Dendritic cell treated with granulocyte-macrophage colony-stimulating factor and Interleukin-4, amounts not matched to agents 40 ng/mL and 50 ng/mL, for 4 days (primary cell): ENCODE measurements around the gene BUB3.

Source experiments
- H3K27ac Mint-ChIP-seq: one replicate; pipeline ENCODE4 v1.8.0; 2022; ENCODE audit warnings: mild to moderate bottlenecking, mixed read lengths
- H3K27me3 Mint-ChIP-seq: one replicate; pipeline ENCODE4 v1.8.0; 2022; ENCODE audit warnings: mild to moderate bottlenecking, mixed read lengths
- H3K36me3 Mint-ChIP-seq: one replicate; pipeline ENCODE4 v1.8.0; 2022; ENCODE audit warnings: low read depth, mixed read lengths
- H3K4me1 Mint-ChIP-seq: one replicate; pipeline ENCODE4 v1.8.0; 2022; ENCODE audit warnings: low read depth, mixed read lengths
- H3K4me3 Mint-ChIP-seq: one replicate; pipeline ENCODE4 v1.8.0; 2022; ENCODE audit warnings: mild to moderate bottlenecking, moderate library complexity, mixed read lengths
- H3K9me3 Mint-ChIP-seq: one replicate; pipeline ENCODE4 v1.8.0; 2022; ENCODE audit warnings: mixed read lengths
- intact Hi-C: fragments of 100-400 bp; cut with micrococcal nuclease; formaldehyde crosslinking; loops from one replicate; pipeline ENCODE4 v1.15.0; 2022

The BUB3 gene

GRCh38 chr10:123154092-123154710, at the start of gene BUB3:
Gene BUB3 (plus strand): TSS chr10:123154402. CDS start chr10:123154918, 516 bp downstream.
- Mint-ChIP-seq H3K27me3 (peaks cover 41% of the 10 kb centered on the region), H3K27ac (peak within 1 kb of the TSS; percentile 95), H3K9me3 (no peaks in the 10 kb centered on the region), H3K4me1 (peaks cover 46% of the 10 kb centered on the region), H3K36me3 (peaks cover 47% of the 10 kb centered on the region), H3K4me3 (peak within 1 kb of the TSS; percentile 96)
- intact Hi-C loops, result loop anchor here (2.0 to 5.0 kb wide), 2 partner anchors 145 to 782 kb away; partner anchors contain the start of genes ACADSB, IKZF5 and PLEKHA1

- intact Hi-C loops, result no loop called here
- Mint-ChIP-seq H3K36me3 (no peaks in the 10 kb centered on the region), H3K27me3 (peaks cover 14% of the 10 kb centered on the region), H3K4me1 (no peaks in the 10 kb centered on the region), H3K4me3 (no peak overlapping the region), H3K27ac (no peak overlapping the region), H3K9me3 (no peaks in the 10 kb centered on the region)
Measured at GRCh38 chr10:123109466-123109865, 44.7 kb upstream of the BUB3 start.

- Mint-ChIP-seq H3K4me3 (no peak overlapping the region), H3K27ac (no peak overlapping the region), H3K4me1 (no peaks in the 10 kb centered on the region), H3K9me3 (no peaks in the 10 kb centered on the region), H3K27me3 (peaks cover 63% of the 10 kb centered on the region), H3K36me3 (no peaks in the 10 kb centered on the region)
- intact Hi-C loops, result no loop called here
Measured at GRCh38 chr10:123117644-123118417, 36.4 kb upstream of the BUB3 start.

DNA sequence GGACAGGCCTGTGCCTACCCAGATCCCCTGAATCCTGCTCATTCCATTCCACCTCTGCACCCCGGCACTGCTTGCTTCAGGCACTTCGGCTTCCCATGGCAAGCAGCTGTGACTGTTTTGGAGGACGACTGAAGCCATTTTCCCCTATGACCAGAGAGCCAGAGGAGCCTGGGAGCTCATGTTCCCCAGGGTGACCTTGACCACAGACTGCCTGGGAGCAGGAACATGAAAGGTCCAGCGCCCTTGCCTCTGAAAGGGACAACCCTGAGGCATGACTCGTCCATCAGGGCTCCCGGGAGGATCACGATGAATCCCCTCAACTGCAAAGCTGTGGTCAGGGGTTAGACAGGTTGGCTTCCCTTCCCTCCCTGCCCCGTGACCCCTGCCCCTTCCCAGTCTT, 35.1 kb upstream of the BUB3 start:
- H3K4me1 Mint-ChIP-seq, result no peaks in the 10 kb centered on the region
- no peak overlapping the region for H3K4me3 Mint-ChIP-seq
- intact Hi-C loops, result no loop called here
- H3K9me3 Mint-ChIP-seq, result no peaks in the 10 kb centered on the region
- H3K27ac Mint-ChIP-seq, result no peak overlapping the region
- no peaks in the 10 kb centered on the region for H3K36me3 Mint-ChIP-seq
- peaks cover 60% of the 10 kb centered on the region for H3K27me3 Mint-ChIP-seq

- H3K36me3 Mint-ChIP-seq, result no peaks in the 10 kb centered on the region
Measured at GRCh38 chr10:123126246-123126645, 28.0 kb upstream of the BUB3 start.

DNA sequence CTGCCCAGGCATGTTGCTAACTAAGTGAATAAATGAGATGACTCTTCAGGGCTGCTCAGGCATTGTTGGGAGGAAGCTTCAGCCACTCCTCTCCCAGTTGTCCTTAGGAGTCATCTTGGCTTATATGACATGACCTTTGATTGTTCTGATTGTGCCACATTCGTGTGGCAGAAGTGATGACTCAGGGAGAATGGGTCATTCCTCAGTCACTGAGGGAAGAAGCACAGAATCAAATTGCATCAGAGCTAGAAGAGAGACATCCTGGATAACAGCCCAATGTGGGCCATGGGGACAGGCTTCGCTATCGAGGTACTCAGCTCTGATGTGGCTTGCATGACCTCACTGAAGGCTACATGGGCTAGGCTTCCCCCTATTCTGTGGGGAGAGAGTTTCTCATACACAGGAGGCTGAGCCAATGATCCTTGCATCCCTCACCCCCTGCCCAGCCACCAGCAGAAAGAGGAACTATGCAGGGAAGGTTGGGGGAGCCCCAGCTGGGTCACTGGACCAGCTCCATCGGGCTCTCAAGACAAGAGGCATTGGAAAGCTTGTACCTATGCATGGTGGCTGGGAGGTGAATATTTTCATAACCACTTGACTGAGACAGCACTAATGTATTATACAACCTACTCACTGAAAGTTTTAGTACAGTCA, 24.5 kb upstream of the BUB3 start:
- Mint-ChIP-seq H3K36me3 (no peaks in the 10 kb centered on the region), H3K27me3 (peaks cover 87% of the 10 kb centered on the region), H3K4me1 (peaks cover 18% of the 10 kb centered on the region), H3K4me3 (no peak overlapping the region), H3K27ac (no peak overlapping the region), H3K9me3 (no peaks in the 10 kb centered on the region)
- intact Hi-C loops, result loop anchor here (5.0 kb wide), 1 partner anchor 82 kb away; no protein-coding TSS in a partner anchor

More at GRCh38 chr10:123126246-123126645, 28.0 kb upstream of the BUB3 start:
- Mint-ChIP-seq H3K9me3 (no peaks in the 10 kb centered on the region), H3K27me3 (peaks cover 65% of the 10 kb centered on the region), H3K4me3 (no peak overlapping the region), H3K4me1 (no peaks in the 10 kb centered on the region), H3K27ac (no peak overlapping the region)
- intact Hi-C loops, result no loop called here

DNA sequence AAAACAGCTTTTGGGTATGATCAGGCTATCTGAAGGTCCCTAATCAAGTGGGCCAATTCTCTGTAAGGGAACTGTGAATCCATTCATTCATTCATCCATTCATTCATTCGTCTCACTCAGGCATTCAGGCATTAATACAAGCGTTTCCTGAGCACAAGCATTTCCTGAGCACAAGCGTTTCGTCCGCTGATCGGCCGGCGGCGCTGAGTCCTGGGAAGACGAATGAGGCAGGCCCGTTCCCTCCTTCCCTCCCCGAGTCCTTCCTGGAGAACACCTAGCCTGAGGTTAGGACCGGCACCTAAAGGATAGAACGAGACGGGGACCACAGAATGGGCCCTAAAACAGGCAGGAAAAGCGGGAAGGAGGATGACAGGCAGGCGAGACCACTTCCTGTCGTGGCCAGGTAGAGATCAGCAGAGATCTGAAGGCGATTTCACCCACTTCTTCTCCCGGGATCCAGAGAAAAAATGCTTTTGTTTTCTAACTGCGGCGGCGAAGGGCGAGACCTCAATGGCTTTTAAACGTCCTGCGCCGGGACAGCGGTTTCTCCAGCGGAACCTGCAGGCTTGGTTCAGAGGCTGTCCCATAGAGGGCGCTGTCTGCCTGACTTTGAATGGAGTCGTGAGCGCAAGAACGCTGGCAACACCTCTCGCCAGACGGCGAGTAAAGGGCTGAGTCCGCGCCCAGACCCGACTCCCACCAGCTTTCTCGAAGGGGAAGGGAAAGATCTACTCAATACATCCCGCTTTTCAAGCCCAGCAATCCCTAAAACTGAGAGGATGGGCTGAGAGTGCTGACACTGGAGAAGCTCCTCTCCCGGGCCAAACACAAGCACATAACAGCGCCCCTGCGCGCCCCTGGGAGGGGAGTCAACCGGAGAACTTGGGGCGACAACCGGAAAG, 21.4 kb upstream of the BUB3 start:
- Mint-ChIP-seq H3K9me3 (no peaks in the 10 kb centered on the region), H3K4me1 (peaks cover 28% of the 10 kb centered on the region), H3K27ac (no peak overlapping the region), H3K36me3 (no peaks in the 10 kb centered on the region), H3K27me3 (peaks cover 90% of the 10 kb centered on the region), H3K4me3 (no peak overlapping the region)
- intact Hi-C loops, result loop anchor here (1.0 to 5.0 kb wide), 4 partner anchors 86 to 426 kb away; no protein-coding TSS in a partner anchor

- H3K4me3 Mint-ChIP-seq, result no peak overlapping the region
- H3K27me3 Mint-ChIP-seq, result peaks cover 92% of the 10 kb centered on the region
- peaks cover 28% of the 10 kb centered on the region for H3K4me1 Mint-ChIP-seq
- no peaks in the 10 kb centered on the region for H3K9me3 Mint-ChIP-seq
- H3K27ac Mint-ChIP-seq, result no peak overlapping the region
- intact Hi-C loops, result loop anchor here (1.0 to 5.0 kb wide), 4 partner anchors 86 to 426 kb away; no protein-coding TSS in a partner anchor
- H3K36me3 Mint-ChIP-seq, result no peaks in the 10 kb centered on the region
Measured at GRCh38 chr10:123133541-123134342, 20.5 kb upstream of the BUB3 start.

DNA sequence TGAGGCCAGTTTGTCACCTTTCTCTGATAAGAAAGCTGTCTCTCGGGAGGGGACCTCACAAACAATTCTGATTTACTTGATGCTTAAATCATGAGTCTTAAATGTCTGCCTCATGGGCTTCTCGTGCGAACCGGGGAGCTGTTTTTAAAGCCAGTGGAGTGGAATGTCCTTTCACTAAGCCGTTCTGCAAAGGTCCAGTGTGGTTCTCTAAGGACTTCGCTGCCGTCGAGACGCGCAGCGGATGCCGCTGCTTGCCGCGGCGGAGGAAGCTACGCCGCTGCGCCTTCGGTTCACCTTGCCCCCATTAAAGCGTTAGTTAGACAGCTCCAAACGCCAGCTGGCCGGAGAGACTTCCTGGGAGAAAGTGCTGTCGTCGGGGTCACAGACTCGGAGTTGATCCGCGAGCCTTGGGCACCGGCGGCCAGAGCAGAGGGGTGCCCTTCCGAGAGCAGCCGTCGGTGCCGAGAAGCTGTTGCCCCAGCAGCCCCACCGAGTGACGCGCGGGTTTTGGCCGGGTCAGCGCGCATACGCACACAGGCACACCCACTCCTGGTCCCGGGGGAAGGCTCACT, 19.8 kb upstream of the BUB3 start:
- Mint-ChIP-seq H3K27me3 (peaks cover 94% of the 10 kb centered on the region), H3K4me1 (peaks cover 32% of the 10 kb centered on the region), H3K4me3 (no peak overlapping the region), H3K27ac (no peak overlapping the region), H3K9me3 (no peaks in the 10 kb centered on the region), H3K36me3 (no peaks in the 10 kb centered on the region)
- intact Hi-C loops, result loop anchor here (5.0 kb wide), 1 partner anchor 87 kb away; no protein-coding TSS in a partner anchor

DNA sequence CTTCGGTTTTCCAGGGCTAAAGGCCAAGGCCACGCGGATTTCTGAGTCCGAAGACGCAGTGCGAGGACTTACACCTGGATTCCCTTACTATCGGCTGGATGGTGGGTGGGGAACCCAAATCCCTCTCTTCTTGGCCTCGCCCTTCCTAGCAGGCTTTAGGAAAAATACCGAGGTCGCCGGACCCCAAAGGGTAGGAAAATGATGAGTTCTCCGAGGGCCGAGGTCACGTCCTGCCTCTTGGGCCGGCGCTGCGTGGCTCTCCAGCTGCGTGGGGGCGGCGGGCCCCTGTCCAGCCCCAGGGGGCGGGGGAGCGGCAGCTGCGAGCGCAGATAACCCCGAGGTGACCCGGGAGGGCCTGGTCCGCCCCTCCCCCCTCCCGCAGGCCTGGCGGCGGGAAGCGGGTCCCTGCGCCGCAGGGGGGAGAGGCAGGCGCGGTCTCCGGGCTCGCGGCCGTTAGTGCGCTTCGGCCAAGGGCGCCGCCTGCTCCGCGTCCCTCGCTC, 19.2 kb upstream of the BUB3 start:
- peaks cover 37% of the 10 kb centered on the region for H3K4me1 Mint-ChIP-seq
- H3K4me3 Mint-ChIP-seq, result no peak overlapping the region
- no peak overlapping the region for H3K27ac Mint-ChIP-seq
- peaks cover 94% of the 10 kb centered on the region for H3K27me3 Mint-ChIP-seq
- H3K9me3 Mint-ChIP-seq, result no peaks in the 10 kb centered on the region
- intact Hi-C loops, result loop anchor here (5.0 kb wide), 1 partner anchor 88 kb away; no protein-coding TSS in a partner anchor
- H3K36me3 Mint-ChIP-seq, result no peaks in the 10 kb centered on the region

DNA sequence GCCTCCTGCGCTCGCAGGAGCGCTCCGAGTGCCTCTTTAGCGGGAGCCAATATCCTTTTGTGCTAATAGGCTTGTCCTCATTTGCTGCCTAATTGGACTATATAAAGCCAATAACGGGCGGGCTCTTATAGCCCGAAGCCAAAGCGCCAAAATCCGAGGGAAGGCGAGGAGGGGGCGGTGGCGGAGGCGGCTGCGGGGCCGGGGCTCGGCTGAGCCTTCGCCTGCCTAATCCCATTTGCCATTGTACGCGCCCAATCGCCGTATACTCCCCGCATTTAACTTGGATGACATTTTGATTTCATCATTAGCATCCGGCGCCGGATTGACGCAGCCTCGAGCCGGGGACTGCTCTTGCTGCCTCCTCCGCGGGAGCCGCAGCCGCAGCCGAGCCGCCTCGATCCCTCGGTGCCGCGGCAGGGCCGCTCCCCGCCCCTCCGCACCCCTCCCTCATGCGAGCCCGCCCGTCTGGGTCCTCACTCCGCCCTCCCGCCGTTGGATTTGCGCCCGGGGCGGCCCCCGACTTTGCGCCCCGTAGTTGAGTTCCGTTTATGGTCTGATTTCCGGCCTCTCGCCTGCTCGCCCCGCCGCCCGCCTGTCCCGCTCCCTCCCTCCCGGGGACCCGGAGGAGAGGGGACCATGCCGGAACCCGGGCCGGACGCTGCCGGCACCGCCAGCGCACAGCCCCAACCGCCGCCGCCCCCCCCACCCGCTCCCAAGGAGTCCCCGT, 18.6 kb upstream of the BUB3 start, which contains the start of gene HMX3:
Gene HMX3, plus strand, starts transcription at position 556 of the 727 bp plus-strand sequence. Its CDS starts 81 bp downstream, at position 637.
- Mint-ChIP-seq H3K27ac (no peak within 1 kb of the TSS), H3K4me1 (peaks cover 42% of the 10 kb centered on the region), H3K27me3 (peaks cover 94% of the 10 kb centered on the region), H3K4me3 (peak within 1 kb of the TSS; percentile 48), H3K9me3 (no peaks in the 10 kb centered on the region), H3K36me3 (no peaks in the 10 kb centered on the region)
- intact Hi-C loops, result no loop called here
